Adrenal gland (tissue), 12 donors: ENCODE results near the gene LRP1B. TPM values are rescaled to one million over a fixed set of nuclear protein-coding genes. Genes with fewer than 3 reads are reported as not detected.
A peak's percentile ranks its signal among the peaks of the same experiment; 100 is the strongest.

Experiments used
- DNase-seq, 7 donors: peaks; one replicate each; pipeline ENCODE4 v3.0.0-alpha.2; 2019 to 2020
- H3K27ac ChIP-seq, 5 donors: fragments of 200-600 bp; sonication (generic) in 4 of 5; 1 replicate in 3 of 5; 2 replicates in 2 of 5; pipeline versions ENCODE4 v1.5.1 to v1.8.0; 2016 to 2020; ENCODE audit warnings: mild to moderate bottlenecking in 1 of 5
- H3K27me3 ChIP-seq: fragments of 200-600 bp; 2 replicates; pipeline ENCODE4 v1.8.0; 2021
- H3K36me3 ChIP-seq, 2 donors: fragments of 200-600 bp; replicated peaks in 1 of 2; 1 replicate in 1 of 2; 2 replicates in 1 of 2; pipeline versions ENCODE4 v1.5.1 to v1.8.0; 2018 to 2022
- H3K4me1 ChIP-seq, 2 donors: fragments of 200-600 bp; replicated peaks in 1 of 2; 1 replicate in 1 of 2; 2 replicates in 1 of 2; pipeline versions ENCODE4 v1.5.1 to v1.8.0; 2018 to 2021
- H3K4me3 ChIP-seq, 4 donors: fragments of 200-600 bp; sonication (generic) in 3 of 4; one replicate each; pipeline ENCODE4 v1.5.1; 2016 to 2018
- H3K9me3 ChIP-seq, 3 donors: fragments of 200-600 bp; sonication (generic) in 1 of 3; replicated peaks in 1 of 3; 1 replicate in 2 of 3; 2 replicates in 1 of 3; pipeline versions ENCODE4 v1.5.1 to v1.8.0; 2016 to 2021
- CTCF ChIP-seq, 6 experiments: fragments of 450-650 bp in 4 of 6; fragments of 200-600 bp in 2 of 6; sonication (generic) in 1 of 6; IDR thresholded peaks; 1 replicate in 5 of 6; 2 replicates in 1 of 6; pipeline versions ENCODE4 v1.5.1 to v1.8.0; 2016 to 2021; ENCODE audit warnings: antibody characterized with exemption in 6 of 6, mild to moderate bottlenecking in 2 of 6, moderate library complexity in 1 of 6
- POLR2A ChIP-seq, 2 donors: fragments of 450-650 bp; IDR thresholded peaks; one replicate each; pipeline ENCODE4 v1.6.1; 2017; ENCODE audit warnings: antibody characterized with exemption in 2 of 2, mild to moderate bottlenecking in 2 of 2, moderate library complexity in 1 of 2
- WGBS, 4 donors: extraction: QIAGEN DNeasy Blood & Tissue Kit in 2 of 4; methylation state at CpG; one replicate each; pipeline versions ENCODE4 v1.1.5 to v1.1.7; 2013 to 2017; 5-methylcytosine and 5-hydroxymethylcytosine counted together
- intact Hi-C, 2 donors: fragments of 100-400 bp; cut with DNase I; formaldehyde crosslinking; loops; one replicate each; pipeline versions ENCODE4 v1.14.1 to v1.15.0; 2022 to 2023
- polyA plus RNA-seq, 3 donors: library from polyadenylated mRNA; stranded (reverse); fragments of 200-250 nt in 2 of 3; fragments of 350-450 nt in 1 of 3; fragmentation: Illumina TruSeq in 1 of 3; extraction: RNeasy Lipid Tissue Mini Kit (QIAGEN cat#74804) in 1 of 3; gene quantifications; one replicate each; pipeline ENCODE4 v1.2.3, GENCODE V29; 2013 to 2014
- total RNA-seq, 9 donors: library from RNA; depleted of rRNA in 4 of 9; stranded (reverse); fragments of >200 nt in 4 of 9; fragments of 120-200 nt in 1 of 9; fragmentation: NEBNext Ultra II Directional in 1 of 9; extraction: Animal tissue kit (Norgen Biotek cat#: 25700) in 1 of 9; gene quantifications; one replicate each; pipeline versions ENCODE4 v1.1.0 to v1.2.4, GENCODE V29; 2013 to 2023
- donor health status: healthy with polysubstance abuse.
- donor health status: Bipolar disorder and iron deficiency.
- donor health status: DM: yes; HTN: yes; CAD: no.
- donor health status: DM: no; HTN: no; CAD: no.
- donor health status: DM: no; HTN: no; CAD: no.
- donor health status: DM: yes; HTN: yes; CAD: no.

Gene LRP1B
- total and polyA plus RNA-seq, 12 donors: 0.84 to 5.4 (median 2.1) TPM

- WGBS, 4 donors: 88 to 94% (median 93%) methylated on average over 5 to 6 of the region's 6 CpGs
- TF ChIP-seq CTCF (IDR thresholded peaks at IDR 0.05): no peak
- no peak for TF ChIP-seq POLR2A (IDR thresholded peaks at IDR 0.05)
Measured at GRCh38 chr2:141029428-141030078, 1101.3 kb downstream of the LRP1B start.

GRCh38 chr2:141027221-141027620 lies 1103.6 kb downstream of the LRP1B start:
- intact Hi-C loops: no loop called here
- Histone ChIP-seq H3K27me3 (no peaks in the 10 kb centered on the region), H3K36me3 (no peaks in the 10 kb centered on the region), H3K4me1 (no peaks in the 10 kb centered on the region), H3K4me3 (no peak overlapping the region), H3K27ac (no peak overlapping the region), H3K9me3 (no peaks in the 10 kb centered on the region)
- no peak for DNase-seq
- TF ChIP-seq CTCF (IDR thresholded peaks at IDR 0.05) (no peak), POLR2A (IDR thresholded peaks at IDR 0.05) (no peak)
- 80 to 96% (median 87%) methylated on average over 1 of the region's 1 CpG for WGBS, 4 donors

More at GRCh38 chr2:141029428-141030078, 1101.3 kb downstream of the LRP1B start:
- Histone ChIP-seq H3K27me3 (no peaks in the 10 kb centered on the region), H3K9me3 (no peaks in the 10 kb centered on the region), H3K4me1 (no peaks in the 10 kb centered on the region), H3K27ac (no peak overlapping the region), H3K36me3 (no peaks in the 10 kb centered on the region), H3K4me3 (no peak overlapping the region)
- intact Hi-C loops: no loop called here
- no peak for DNase-seq

GRCh38 chr2:141021611-141022010 lies 1109.2 kb downstream of the LRP1B start:
- TF ChIP-seq CTCF (IDR thresholded peaks at IDR 0.05): no peak
- no peak for TF ChIP-seq POLR2A (IDR thresholded peaks at IDR 0.05)
- Histone ChIP-seq H3K27ac (peak overlapping the region in 2 of 5 donors; percentile 13 to 72), H3K36me3 (no peaks in the 10 kb centered on the region), H3K4me3 (no peak overlapping the region), H3K27me3 (no peaks in the 10 kb centered on the region), H3K4me1 (peaks cover 0 to 3% of the 10 kb centered on the region in 2 donors), H3K9me3 (no peaks in the 10 kb centered on the region)
- 77 to 85% (median 83%) methylated on average over 1 of the region's 1 CpG for WGBS, 4 donors
- intact Hi-C loops: no loop called here
- DNase-seq: no peak

GRCh38 chr2:141021109-141021508 lies 1109.7 kb downstream of the LRP1B start:
- 23 to 65% (median 40%) methylated on average over 1 of the region's 1 CpG for WGBS, 4 donors
- DNase-seq: no peak
- Histone ChIP-seq H3K9me3 (no peaks in the 10 kb centered on the region), H3K27me3 (no peaks in the 10 kb centered on the region), H3K4me1 (peaks cover 0 to 3% of the 10 kb centered on the region in 2 donors), H3K36me3 (no peaks in the 10 kb centered on the region), H3K4me3 (no peak overlapping the region), H3K27ac (peak overlapping the region in 4 of 5 donors; percentile 40 to 72 (median 51))
- TF ChIP-seq POLR2A (IDR thresholded peaks at IDR 0.05) (no peak), CTCF (IDR thresholded peaks at IDR 0.05) (no peak)
- intact Hi-C loops: no loop called here
